HG03103 (cell line): Measurements from ENCODE around the gene ITPKB.
"Not testable (repeated sequence)": the region's sequence is repeated elsewhere in the genome, so short reads cannot be mapped to it uniquely, and the experiment has no call there.

Experiments used
- ATAC-seq: cut with Tn5 transposase; IDR thresholded peaks from one replicate; pipeline ENCODE4 v1.9.1; 2021; ENCODE audit warnings: low read depth; ENCODE audit not compliant: unreplicated experiment

ITPKB gene

GRCh38 chr1:226738995-226739695, at the start of gene ITPKB:
ITPKB (minus strand) TSS chr1:226739282; CDS start chr1:226737458, 1,824 bp downstream.
- no peak for ATAC-seq

DNA sequence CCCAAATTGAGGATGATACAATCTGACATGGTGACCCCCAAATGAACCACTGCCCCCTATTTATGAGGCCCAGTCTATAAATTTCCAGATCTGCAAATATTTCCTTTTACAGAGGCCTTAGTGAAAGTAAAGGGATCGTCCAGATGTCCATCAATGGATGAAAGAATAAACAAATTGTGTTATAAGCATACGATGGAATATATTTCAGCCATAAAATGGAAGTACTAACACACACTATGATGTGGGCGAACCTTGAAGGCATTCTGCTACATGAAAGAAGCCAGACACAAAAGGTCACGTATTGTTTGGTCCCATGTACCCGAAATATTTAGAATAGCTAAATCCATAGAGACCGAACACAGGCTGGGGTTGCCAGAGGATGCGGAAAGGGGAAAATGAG, 48.6 kb upstream of the ITPKB start:
- no peak for ATAC-seq

- ATAC-seq = no peak
These were observed 48.0 kb upstream of the ITPKB start for GRCh38 chr1:226787071-226787470.

DNA sequence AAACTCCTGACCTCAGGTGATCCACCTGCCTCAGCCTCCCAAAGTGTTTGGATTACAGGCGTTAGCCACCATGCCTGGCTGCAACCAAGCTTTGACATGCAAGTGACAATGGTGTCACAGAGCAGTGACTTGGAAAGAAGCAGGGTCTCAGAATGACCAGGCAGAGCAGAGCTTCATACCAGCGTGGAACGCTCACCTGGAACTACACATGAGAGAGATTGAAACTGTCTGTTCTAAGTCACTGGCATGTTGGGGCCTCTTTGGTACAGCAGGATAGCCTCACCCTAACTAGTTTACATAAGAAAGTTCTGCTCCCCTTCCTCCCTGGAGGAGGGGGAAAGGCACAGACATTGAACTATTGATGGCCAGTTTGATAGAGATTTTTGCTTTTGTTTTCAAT, 47.5 kb upstream of the ITPKB start:
- peak; percentile 84 for ATAC-seq

- ATAC-seq = no peak
These were observed 46.7 kb upstream of the ITPKB start for GRCh38 chr1:226785805-226786204.

- no peak for ATAC-seq
These were observed 45.3 kb upstream of the ITPKB start for GRCh38 chr1:226784081-226785049.

DNA sequence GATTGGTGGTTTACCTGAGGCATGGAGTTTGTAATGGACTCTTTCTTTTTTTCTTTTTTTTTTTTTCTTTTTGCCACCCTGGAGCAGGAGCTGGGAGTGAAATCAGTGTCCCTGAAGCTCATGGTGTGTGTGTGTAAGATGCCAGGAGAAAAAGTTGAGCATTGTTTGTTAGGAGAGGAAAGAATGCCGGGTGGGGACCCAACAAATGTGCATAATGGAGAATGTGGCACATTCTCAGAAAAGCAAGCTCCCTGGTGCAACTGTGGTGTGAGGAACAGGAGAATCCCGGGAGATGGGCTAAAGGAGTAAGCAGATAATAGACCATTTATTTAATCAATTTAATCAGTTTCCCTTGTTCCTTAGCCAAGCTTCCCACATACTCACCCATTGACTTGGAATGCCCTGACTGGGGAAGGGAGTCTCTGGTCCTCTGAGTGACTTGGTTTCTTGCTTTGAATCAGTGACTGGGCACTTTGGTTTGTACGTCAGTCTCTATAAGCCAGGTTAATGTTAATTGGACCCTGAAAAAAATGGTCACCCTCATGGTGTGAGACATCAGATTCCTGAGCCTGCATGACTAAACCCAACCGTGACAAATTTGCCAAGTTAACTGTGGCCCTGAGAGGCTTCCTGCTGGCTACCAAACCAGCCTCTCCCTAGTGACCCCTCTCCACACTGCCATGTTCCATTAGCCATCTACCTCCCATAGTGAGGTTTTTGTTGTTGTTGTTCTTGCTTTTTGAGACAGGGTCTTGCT, 43.9 kb upstream of the ITPKB start:
- ATAC-seq = no peak

DNA sequence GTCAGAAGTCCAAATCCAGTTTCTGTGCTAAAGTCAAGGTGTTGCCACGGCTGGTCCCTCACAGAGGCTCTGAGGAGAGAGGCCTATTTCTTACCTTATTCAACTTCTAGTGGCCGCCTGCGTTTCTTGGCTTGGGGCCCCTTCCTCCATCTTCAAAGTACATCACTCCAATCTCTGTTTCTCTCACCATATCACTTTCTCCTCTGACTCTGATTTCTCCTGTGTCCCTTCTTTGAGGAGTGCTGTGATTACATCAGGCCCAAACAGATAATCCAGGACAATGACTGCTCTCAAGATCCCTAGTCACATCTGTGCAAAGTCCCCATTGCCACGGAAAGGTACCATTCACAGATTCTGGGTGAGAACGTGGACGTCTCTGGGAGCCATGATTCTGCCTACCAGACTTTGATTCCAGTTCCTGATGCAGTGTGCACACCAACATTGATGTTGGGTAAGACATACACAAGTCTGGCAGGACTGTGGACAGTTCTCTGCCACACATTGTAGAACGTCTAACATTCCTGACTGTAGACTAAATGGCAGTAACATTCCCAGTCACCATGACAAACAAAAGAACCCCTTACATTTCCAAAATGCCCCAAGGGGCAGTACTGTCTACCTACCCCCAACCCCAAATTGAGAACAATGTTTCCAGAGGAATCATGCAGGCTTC, 43.0 kb upstream of the ITPKB start:
- ATAC-seq = no peak

DNA sequence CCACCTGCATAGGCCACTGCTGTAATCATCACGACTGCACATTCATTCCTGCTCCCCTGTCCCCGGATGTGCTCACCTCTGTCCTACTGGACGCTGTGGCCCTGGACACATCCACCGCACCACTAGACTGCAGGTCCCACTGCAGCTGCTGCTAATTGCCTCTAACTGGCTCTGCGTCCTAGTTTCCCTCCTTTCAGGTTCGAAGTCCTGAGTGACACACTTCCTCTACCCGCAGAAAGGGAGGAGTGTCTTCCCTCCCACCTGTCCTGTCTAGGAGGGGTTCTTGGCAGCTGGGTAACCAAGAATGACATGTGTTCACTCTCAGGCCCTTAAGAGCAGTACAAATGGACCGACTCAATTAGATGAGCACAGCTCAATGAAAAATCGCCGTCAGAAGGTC, 40.5 kb upstream of the ITPKB start:
- no peak for ATAC-seq

- ATAC-seq = no peak
These were observed 39.6 kb upstream of the ITPKB start for GRCh38 chr1:226778657-226779058.

DNA sequence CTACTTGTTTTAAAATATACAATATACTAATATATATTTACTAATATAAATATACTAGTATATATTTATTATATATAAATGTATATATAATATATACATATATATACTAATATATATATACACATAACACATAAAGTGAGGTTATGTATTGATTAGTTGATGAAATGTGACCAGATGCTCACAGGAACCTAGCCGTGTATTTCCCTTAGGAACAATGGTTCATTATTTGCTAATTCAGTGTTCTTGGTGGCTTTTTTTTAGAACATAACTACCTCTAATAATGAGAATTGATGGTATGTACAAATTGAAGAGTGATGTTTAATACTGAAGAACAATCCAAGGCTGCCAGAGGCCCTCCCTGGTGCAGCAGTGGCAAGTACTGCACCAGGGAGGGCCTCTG, 37.9 kb upstream of the ITPKB start:
- ATAC-seq = no peak

GRCh38 chr1:226776066-226776465, 37.0 kb upstream of the ITPKB start:
- no peak for ATAC-seq

DNA sequence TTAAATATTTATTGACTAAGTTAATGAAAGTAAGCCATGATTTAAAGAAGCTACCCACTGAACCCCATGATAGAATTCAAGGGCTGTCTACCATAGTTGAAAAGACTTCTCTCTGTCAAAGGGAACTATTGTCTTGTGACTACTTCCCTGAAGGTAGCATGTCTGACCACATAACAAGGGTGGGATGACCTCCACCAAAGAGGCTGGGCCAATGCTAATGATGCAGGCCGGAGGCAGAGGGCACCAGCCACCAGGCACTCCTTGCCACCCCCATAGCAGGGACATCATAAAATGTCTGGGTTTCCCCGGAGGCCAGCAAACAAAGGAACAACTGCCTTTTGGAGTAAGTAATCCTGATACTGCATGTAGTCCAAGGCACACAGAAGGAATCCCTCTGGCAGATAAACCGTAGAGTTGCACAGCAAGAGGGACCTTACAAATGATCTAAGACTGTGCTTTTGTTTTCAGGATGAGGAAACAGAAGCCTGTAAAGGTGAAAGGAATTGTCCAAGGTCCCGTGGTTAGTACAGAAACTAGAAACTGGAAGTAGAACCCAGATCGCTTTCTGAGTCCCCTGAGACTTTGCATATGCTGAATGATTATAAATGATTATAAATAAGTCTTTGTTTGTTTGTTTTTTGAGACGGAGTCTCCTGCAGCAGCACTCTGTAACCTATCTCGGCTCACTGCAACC, 33.5 kb upstream of the ITPKB start:
- ATAC-seq = peak; percentile 63

- ATAC-seq = not testable (repeated sequence)
These were observed 28.1 kb upstream of the ITPKB start for GRCh38 chr1:226767170-226767569.

DNA sequence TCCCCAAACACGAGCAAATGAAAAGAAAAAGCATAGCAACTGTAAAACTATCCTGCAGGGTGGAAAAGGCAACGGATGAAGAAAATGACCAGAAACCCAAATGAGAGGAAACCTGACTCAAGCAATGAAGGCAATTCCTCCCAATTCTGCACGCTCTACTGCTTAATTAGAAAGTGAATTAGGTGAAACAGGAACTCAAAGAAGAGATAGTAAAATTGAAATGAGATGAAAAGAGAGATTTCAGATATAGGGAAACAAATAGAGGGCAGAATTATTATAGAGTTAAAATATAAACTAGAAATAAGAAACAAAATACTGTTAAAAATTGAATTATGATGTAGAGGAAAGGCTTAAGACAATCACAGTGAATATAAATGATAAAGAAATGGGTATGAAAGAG, 27.5 kb upstream of the ITPKB start:
- ATAC-seq = no peak

GRCh38 chr1:226764533-226764932, 25.5 kb upstream of the ITPKB start:
- peak; percentile 79 for ATAC-seq

GRCh38 chr1:226763905-226764264, 24.8 kb upstream of the ITPKB start:
- ATAC-seq = peak; percentile 35

- no peak for ATAC-seq
These were observed 24.2 kb upstream of the ITPKB start for GRCh38 chr1:226762988-226763904.

- ATAC-seq = no peak
These were observed 23.0 kb upstream of the ITPKB start for GRCh38 chr1:226762055-226762454.
